Colonic mucosa (tissue), 4 donors: ENCODE measurements around the gene CFAP77. TPM values are rescaled to one million over a fixed set of nuclear protein-coding genes. Genes with fewer than 3 reads are reported as not detected.

ENCODE experiments used
- DNase-seq: peaks from one replicate; pipeline ENCODE4 v3.0.0-alpha.2; 2020
- H3K27ac ChIP-seq: fragments of 200-600 bp; one replicate; pipeline ENCODE4 v1.8.0; 2021
- H3K27me3 ChIP-seq: fragments of 200-600 bp; one replicate; pipeline ENCODE4 v1.8.0; 2021
- H3K36me3 ChIP-seq: fragments of 200-600 bp; one replicate; pipeline ENCODE4 v1.8.0; 2021
- H3K4me1 ChIP-seq: fragments of 200-600 bp; one replicate; pipeline ENCODE4 v1.8.0; 2021; ENCODE audit warnings: mild to moderate bottlenecking
- H3K4me3 ChIP-seq: fragments of 200-600 bp; one replicate; pipeline ENCODE4 v1.8.0; 2021
- H3K9ac ChIP-seq, 2 donors: one replicate each; pipeline ENCODE4 v1.7.0; 2013; ENCODE audit warnings: control low read depth in 2 of 2, low read depth in 2 of 2, low read length in 2 of 2
- H3K9me3 ChIP-seq: fragments of 200-600 bp; one replicate; pipeline ENCODE4 v1.8.0; 2021
- CTCF ChIP-seq: fragments of 200-600 bp; IDR thresholded peaks from one replicate; pipeline ENCODE4 v1.8.0; 2022; ENCODE audit warnings: antibody characterized with exemption, mild to moderate bottlenecking
- intact Hi-C: fragments of 100-400 bp; cut with DNase I; formaldehyde crosslinking; loops from one replicate; pipeline ENCODE4 v1.14.1; 2022
- total RNA-seq, 2 donors: library from RNA; stranded (reverse); fragmentation: NEBNext Ultra II Directional in 1 of 2; extraction: Animal tissue kit (Norgen Biotek cat#: 25700) in 1 of 2; gene quantifications; one replicate each; pipeline ENCODE4 v1.2.1, GENCODE V29; 2021
- donor health status: healthy.
- donor health status: DM: no; HTN: no; CAD: no.
- donor health status: DM: no; HTN: no; CAD: no.

The CFAP77 gene
- total RNA-seq, 2 donors from 2014 or later: not detected

- no peak overlapping the region for H3K9ac ChIP-seq
- intact Hi-C loops: no loop called here
- H3K4me1 ChIP-seq: no peaks in the 10 kb centered on the region
- no peak for TF ChIP-seq CTCF
- DNase-seq: no peak
- H3K27ac ChIP-seq: no peak overlapping the region
- no peak overlapping the region for H3K4me3 ChIP-seq
- no peaks in the 10 kb centered on the region for H3K36me3 ChIP-seq
- no peaks in the 10 kb centered on the region for H3K27me3 ChIP-seq
- no peaks in the 10 kb centered on the region for H3K9me3 ChIP-seq
Measured at GRCh38 chr9:132439153-132439552, 29.1 kb downstream of the CFAP77 start.

- no peak overlapping the region for H3K27ac ChIP-seq
- no peak overlapping the region for H3K9ac ChIP-seq
- no peaks in the 10 kb centered on the region for H3K36me3 ChIP-seq
- DNase-seq: no peak
- no peak for TF ChIP-seq CTCF
- no peaks in the 10 kb centered on the region for H3K9me3 ChIP-seq
- H3K4me3 ChIP-seq: no peak overlapping the region
- peaks cover 3% of the 10 kb centered on the region for H3K27me3 ChIP-seq
- H3K4me1 ChIP-seq: no peaks in the 10 kb centered on the region
- intact Hi-C loops: no loop called here
Measured at GRCh38 chr9:132440735-132441134, 30.7 kb downstream of the CFAP77 start.

- intact Hi-C loops: no loop called here
- no peak for DNase-seq
- Histone ChIP-seq H3K9me3 (no peaks in the 10 kb centered on the region), H3K4me1 (no peaks in the 10 kb centered on the region), H3K36me3 (no peaks in the 10 kb centered on the region), H3K27me3 (peaks cover 3% of the 10 kb centered on the region), H3K4me3 (no peak overlapping the region), H3K27ac (no peak overlapping the region), H3K9ac (no peak overlapping the region)
- TF ChIP-seq CTCF: no peak
Measured at GRCh38 chr9:132441404-132441803, 31.4 kb downstream of the CFAP77 start.

GRCh38 chr9:132443951-132444607 is 34.1 kb downstream of the CFAP77 start:
- Histone ChIP-seq H3K9me3 (no peaks in the 10 kb centered on the region), H3K27ac (no peak overlapping the region), H3K9ac (no peak overlapping the region), H3K4me3 (no peak overlapping the region), H3K27me3 (peaks cover 3% of the 10 kb centered on the region), H3K4me1 (no peaks in the 10 kb centered on the region), H3K36me3 (no peaks in the 10 kb centered on the region)
- no peak for TF ChIP-seq CTCF
- no peak for DNase-seq
- intact Hi-C loops: no loop called here

GRCh38 chr9:132446887-132447286 is 36.9 kb downstream of the CFAP77 start:
- intact Hi-C loops: no loop called here
- Histone ChIP-seq H3K4me3 (no peak overlapping the region), H3K27ac (no peak overlapping the region), H3K4me1 (no peaks in the 10 kb centered on the region), H3K9ac (no peak overlapping the region), H3K27me3 (peaks cover 3% of the 10 kb centered on the region), H3K9me3 (no peaks in the 10 kb centered on the region), H3K36me3 (no peaks in the 10 kb centered on the region)
- no peak for DNase-seq
- no peak for TF ChIP-seq CTCF
